Activated CD4-positive, alpha-beta T cell treated with anti-CD3 and anti-CD28 coated beads, Interleukin-2, amount 50 U/mL, for 16 hours (primary cell): ENCODE results near the gene PCDH12.

Experiments
- DNase-seq: peaks from one replicate; pipeline ENCODE4 v3.0.0-alpha.2; 2020

PCDH12 gene

GRCh38 chr5:141958113-141958512 lies at the start of gene PCDH12:
Gene PCDH12 (minus strand): TSS chr5:141958202. CDS start chr5:141957851, 351 bp downstream.
- DNase-seq: peak; percentile 42

- DNase-seq: no peak
These were observed 49.2 kb upstream of the PCDH12 start for GRCh38 chr5:142007237-142007544.

- DNase-seq: peak; percentile 88
These were observed 48.6 kb upstream of the PCDH12 start for GRCh38 chr5:142006363-142007236.

GRCh38 chr5:142003266-142003800 lies 45.3 kb upstream of the PCDH12 start:
- no peak for DNase-seq

- no peak for DNase-seq
These were observed 42.9 kb upstream of the PCDH12 start for GRCh38 chr5:142000704-142001484.

GRCh38 chr5:142000173-142000572 lies 42.2 kb upstream of the PCDH12 start:
- DNase-seq: no peak

- DNase-seq: no peak
These were observed 39.5 kb upstream of the PCDH12 start for GRCh38 chr5:141997358-141997960.

- DNase-seq: no peak
These were observed 37.7 kb upstream of the PCDH12 start for GRCh38 chr5:141995656-141996055.

GRCh38 chr5:141994511-141995136 lies 36.6 kb upstream of the PCDH12 start:
- DNase-seq: no peak

- DNase-seq: peak; percentile 71
These were observed 34.5 kb upstream of the PCDH12 start for GRCh38 chr5:141992349-141992963.

- DNase-seq: no peak
These were observed 31.7 kb upstream of the PCDH12 start for GRCh38 chr5:141989720-141990119.

GRCh38 chr5:141986072-141986471 lies 28.1 kb upstream of the PCDH12 start:
- no peak for DNase-seq

GRCh38 chr5:141982626-141983025 lies 24.6 kb upstream of the PCDH12 start:
- DNase-seq: no peak

- DNase-seq: no peak
These were observed 20.4 kb upstream of the PCDH12 start for GRCh38 chr5:141978389-141978788.

GRCh38 chr5:141976176-141976575 lies 18.2 kb upstream of the PCDH12 start:
- DNase-seq: no peak

- DNase-seq: no peak
These were observed 16.0 kb upstream of the PCDH12 start for GRCh38 chr5:141973871-141974595.

- peak; percentile 66 for DNase-seq
These were observed 12.1 kb upstream of the PCDH12 start for GRCh38 chr5:141969783-141970771.

- DNase-seq: peak; percentile 98
These were observed 11.1 kb upstream of the PCDH12 start, which contains the start of gene RNF14 for GRCh38 chr5:141968914-141969608. Gene RNF14 (plus strand): TSS chr5:141969105. CDS start chr5:141973589, 4,484 bp downstream.

- DNase-seq: no peak
These were observed 8.9 kb upstream of the PCDH12 start for GRCh38 chr5:141966963-141967333.
